Right atrium auricular region (tissue), 2 donors: Measurements from ENCODE around the gene AK3. TPM values are rescaled to one million over a fixed set of nuclear protein-coding genes. Genes with fewer than 3 reads are reported as not detected.

Experiments
- DNase-seq: peaks from one replicate; pipeline ENCODE4 v3.0.0-alpha.2; 2019; ENCODE audit warnings: low spot score
- H3K27ac ChIP-seq, 2 donors: fragments of 200-600 bp; sonication (generic); 1 replicate in 1 of 2; 2 replicates in 1 of 2; pipeline ENCODE4 v1.5.1; 2016 to 2019
- H3K27me3 ChIP-seq, 2 donors: fragments of 200-600 bp; sonication (generic); one replicate each; pipeline versions ENCODE4 v1.5.1 to v1.6.0; 2017 to 2019
- H3K36me3 ChIP-seq: fragments of 200-600 bp; sonication (generic); one replicate; pipeline ENCODE4 v1.5.1; 2016
- H3K4me1 ChIP-seq, 2 donors: fragments of 200-600 bp; sonication (generic); one replicate each; pipeline versions ENCODE4 v1.5.1 to v1.6.0; 2017 to 2019
- H3K4me3 ChIP-seq, 2 donors: fragments of 200-600 bp; sonication (generic); 1 replicate in 1 of 2; 2 replicates in 1 of 2; pipeline ENCODE4 v1.5.1; 2017 to 2019; ENCODE audit warnings: mild to moderate bottlenecking in 1 of 2, moderate library complexity in 1 of 2
- H3K9me3 ChIP-seq, 2 donors: fragments of 200-600 bp; sonication (generic); one replicate each; pipeline ENCODE4 v1.5.1; 2019
- CTCF ChIP-seq, 2 donors: fragments of 200-600 bp; sonication (generic); IDR thresholded peaks; one replicate each; pipeline ENCODE4 v1.5.1; 2019; ENCODE audit warnings: antibody characterized with exemption in 2 of 2
- total RNA-seq, 2 donors: library from RNA; depleted of rRNA; stranded (reverse); fragments of >200 nt; gene quantifications; one replicate each; pipeline ENCODE4 v1.1.0, GENCODE V29; 2016

AK3 gene
- total RNA-seq, 2 donors from 2014 or later: 109 to 201 TPM

GRCh38 chr9:4721736-4722135 lies 19.3 kb downstream of the AK3 start:
- Histone ChIP-seq H3K27ac (no peak overlapping the region), H3K36me3 (peaks cover 47% of the 10 kb centered on the region), H3K9me3 (no peaks in the 10 kb centered on the region), H3K4me3 (no peak overlapping the region), H3K4me1 (no peaks in the 10 kb centered on the region), H3K27me3 (no peaks in the 10 kb centered on the region)
- TF ChIP-seq CTCF (IDR thresholded peaks at IDR 0.05): no peak
- DNase-seq: no peak

- TF ChIP-seq CTCF (IDR thresholded peaks at IDR 0.05): no peak
- Histone ChIP-seq H3K4me3 (no peak overlapping the region), H3K4me1 (no peaks in the 10 kb centered on the region), H3K9me3 (no peaks in the 10 kb centered on the region), H3K27me3 (no peaks in the 10 kb centered on the region), H3K36me3 (peaks cover 52% of the 10 kb centered on the region), H3K27ac (no peak overlapping the region)
- no peak for DNase-seq
These were observed 22.1 kb downstream of the AK3 start for GRCh38 chr9:4718911-4719310.

GRCh38 chr9:4717815-4718214 lies 23.2 kb downstream of the AK3 start:
- H3K4me1 ChIP-seq: no peaks in the 10 kb centered on the region
- no peak for TF ChIP-seq CTCF (IDR thresholded peaks at IDR 0.05)
- peaks cover 54% of the 10 kb centered on the region for H3K36me3 ChIP-seq
- H3K9me3 ChIP-seq: no peaks in the 10 kb centered on the region
- H3K4me3 ChIP-seq: no peak overlapping the region
- H3K27me3 ChIP-seq: no peaks in the 10 kb centered on the region
- DNase-seq: no peak
- H3K27ac ChIP-seq: no peak overlapping the region

- Histone ChIP-seq H3K4me1 (no peaks in the 10 kb centered on the region), H3K4me3 (no peak overlapping the region), H3K36me3 (peaks cover 55% of the 10 kb centered on the region), H3K9me3 (no peaks in the 10 kb centered on the region), H3K27ac (no peak overlapping the region), H3K27me3 (no peaks in the 10 kb centered on the region)
- no peak for DNase-seq
- TF ChIP-seq CTCF (IDR thresholded peaks at IDR 0.05): no peak
These were observed 24.8 kb downstream of the AK3 start for GRCh38 chr9:4716163-4716562.

- no peaks in the 10 kb centered on the region for H3K27me3 ChIP-seq
- no peaks in the 10 kb centered on the region for H3K4me1 ChIP-seq
- TF ChIP-seq CTCF (IDR thresholded peaks at IDR 0.05): no peak
- DNase-seq: no peak
- H3K27ac ChIP-seq: no peak overlapping the region
- no peak overlapping the region for H3K4me3 ChIP-seq
- peaks cover 54% of the 10 kb centered on the region for H3K36me3 ChIP-seq
- no peaks in the 10 kb centered on the region for H3K9me3 ChIP-seq
These were observed 26.6 kb downstream of the AK3 start for GRCh38 chr9:4714266-4715016.

GRCh38 chr9:4713849-4714248 lies 27.2 kb downstream of the AK3 start:
- no peak for TF ChIP-seq CTCF (IDR thresholded peaks at IDR 0.05)
- no peak for DNase-seq
- peaks cover 48% of the 10 kb centered on the region for H3K36me3 ChIP-seq
- H3K27me3 ChIP-seq: no peaks in the 10 kb centered on the region
- no peak overlapping the region for H3K4me3 ChIP-seq
- no peak overlapping the region for H3K27ac ChIP-seq
- no peaks in the 10 kb centered on the region for H3K4me1 ChIP-seq
- H3K9me3 ChIP-seq: no peaks in the 10 kb centered on the region
